ENCODE measurements around the gene TECPR1. TPM values are rescaled to one million over a fixed set of nuclear protein-coding genes. Genes with fewer than 3 reads are reported as not detected.

TECPR1 gene
- total RNA-seq, 1 donor from 2014 or later, result 10.8 TPM

DNA sequence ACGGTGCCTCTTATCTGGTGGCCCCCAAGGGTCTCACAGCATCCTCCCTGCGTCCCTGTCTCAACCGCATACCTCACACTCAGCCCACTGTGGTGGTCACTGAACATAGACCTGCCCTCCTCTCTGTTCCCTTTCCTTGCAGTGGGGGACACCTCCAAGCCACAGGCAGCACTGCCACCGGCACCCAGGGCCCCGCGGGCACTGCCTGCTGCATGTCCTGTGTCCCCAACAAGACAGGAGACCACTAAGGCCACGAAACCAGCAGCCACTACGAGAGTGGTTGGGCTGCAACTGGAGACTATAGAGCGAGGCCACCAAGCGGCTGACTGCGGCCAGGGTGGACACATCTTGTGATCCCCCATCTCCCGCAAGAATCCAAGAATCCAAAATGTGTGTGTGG, 44.8 kb upstream of the TECPR1 start:
- H3K36me3 ChIP-seq, result no peaks in the 10 kb centered on the region
- H4K20me1 ChIP-seq (ENCODE audit: low read depth), result peaks cover 20% of the 10 kb centered on the region
- H3K4me1 ChIP-seq, result peaks cover 6% of the 10 kb centered on the region
- no peaks in the 10 kb centered on the region for H3K9me3 ChIP-seq (ENCODE audit: low read depth)
- Mint-ChIP-seq H3K9me3 (no peaks in the 10 kb centered on the region), H3K27me3 (ENCODE audit: insufficient read depth, low read depth) (peaks cover 4% of the 10 kb centered on the region), H3K4me1 (peaks cover 7% of the 10 kb centered on the region), H3K4me3 (no peak overlapping the region), H3K36me3 (peaks cover 4% of the 10 kb centered on the region), H3K27ac (peak overlapping the region; percentile 96)
- no peak overlapping the region for H3K4me3 ChIP-seq
- H2AFZ ChIP-seq (replicated peaks), result no peak overlapping the region
- H3F3A ChIP-seq (ENCODE audit: low read depth), result peaks cover 11% of the 10 kb centered on the region
- no peak overlapping the region for H3K9ac ChIP-seq
- TF ChIP-seq EZH2phosphoT487 (IDR thresholded peaks at IDR 0.05) (no peak), EZH2 (IDR thresholded peaks at IDR 0.05) (no peak)
- no peaks in the 10 kb centered on the region for H3K79me2 ChIP-seq (ENCODE audit: low read depth)
- no peak overlapping the region for H3K27ac ChIP-seq
- DNase-seq (ENCODE audit: low spot score), result no peak
- no peak overlapping the region for H3K4me2 ChIP-seq
- H3K27me3 ChIP-seq, result no peaks in the 10 kb centered on the region

DNA sequence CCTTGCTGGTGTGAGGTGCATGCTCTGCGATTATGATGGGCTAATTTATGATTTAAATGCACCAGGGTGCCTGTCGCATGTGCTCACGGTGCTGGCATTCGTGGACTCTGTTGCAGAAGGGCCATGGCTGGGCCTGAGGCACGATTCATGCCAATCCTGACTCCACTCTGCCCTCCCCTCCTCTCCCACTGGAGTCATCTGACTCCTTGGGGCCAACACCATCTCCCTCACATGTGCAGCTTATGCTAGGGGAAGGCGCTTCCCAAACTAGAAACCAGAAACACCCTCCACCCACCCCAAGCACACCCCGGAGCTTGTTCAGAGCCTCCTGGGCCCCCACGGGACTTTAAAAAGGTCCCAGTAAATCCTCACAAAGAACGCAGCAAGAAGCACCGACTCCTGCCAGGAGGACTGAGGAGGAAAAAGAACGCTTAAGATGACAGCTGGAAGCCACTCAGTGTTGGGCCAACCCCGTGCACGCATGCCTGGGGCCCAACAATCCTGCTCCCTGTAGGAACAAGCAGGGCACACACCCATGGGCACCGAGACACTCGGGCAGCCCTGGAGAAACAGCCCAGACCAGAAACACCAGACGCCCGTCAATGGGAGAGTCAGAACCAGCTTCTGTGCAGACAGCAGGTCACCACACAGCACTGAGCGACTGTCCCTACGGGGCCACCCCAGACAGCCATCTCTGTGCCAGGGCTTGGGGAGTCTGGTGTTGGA, 43.6 kb upstream of the TECPR1 start:
- no peak overlapping the region for H3K4me3 ChIP-seq
- Mint-ChIP-seq H3K36me3 (peaks cover 2% of the 10 kb centered on the region), H3K27ac (no peak overlapping the region), H3K4me3 (no peak overlapping the region), H3K4me1 (peaks cover 3% of the 10 kb centered on the region), H3K9me3 (no peaks in the 10 kb centered on the region), H3K27me3 (ENCODE audit: insufficient read depth, low read depth) (peaks cover 3% of the 10 kb centered on the region)
- no peak overlapping the region for H3K9ac ChIP-seq
- H3K79me2 ChIP-seq (ENCODE audit: low read depth), result peaks cover 4% of the 10 kb centered on the region
- H2AFZ ChIP-seq (replicated peaks), result no peak overlapping the region
- H3K4me1 ChIP-seq, result peaks cover 6% of the 10 kb centered on the region
- no peaks in the 10 kb centered on the region for H3K36me3 ChIP-seq
- no peak overlapping the region for H3K27ac ChIP-seq
- peaks cover 11% of the 10 kb centered on the region for H3F3A ChIP-seq (ENCODE audit: low read depth)
- H4K20me1 ChIP-seq (ENCODE audit: low read depth), result peaks cover 25% of the 10 kb centered on the region
- H3K27me3 ChIP-seq, result no peaks in the 10 kb centered on the region
- H3K9me3 ChIP-seq (ENCODE audit: low read depth), result no peaks in the 10 kb centered on the region
- no peak overlapping the region for H3K4me2 ChIP-seq
- no peak for DNase-seq (ENCODE audit: low spot score)
- TF ChIP-seq, protein P1, sequence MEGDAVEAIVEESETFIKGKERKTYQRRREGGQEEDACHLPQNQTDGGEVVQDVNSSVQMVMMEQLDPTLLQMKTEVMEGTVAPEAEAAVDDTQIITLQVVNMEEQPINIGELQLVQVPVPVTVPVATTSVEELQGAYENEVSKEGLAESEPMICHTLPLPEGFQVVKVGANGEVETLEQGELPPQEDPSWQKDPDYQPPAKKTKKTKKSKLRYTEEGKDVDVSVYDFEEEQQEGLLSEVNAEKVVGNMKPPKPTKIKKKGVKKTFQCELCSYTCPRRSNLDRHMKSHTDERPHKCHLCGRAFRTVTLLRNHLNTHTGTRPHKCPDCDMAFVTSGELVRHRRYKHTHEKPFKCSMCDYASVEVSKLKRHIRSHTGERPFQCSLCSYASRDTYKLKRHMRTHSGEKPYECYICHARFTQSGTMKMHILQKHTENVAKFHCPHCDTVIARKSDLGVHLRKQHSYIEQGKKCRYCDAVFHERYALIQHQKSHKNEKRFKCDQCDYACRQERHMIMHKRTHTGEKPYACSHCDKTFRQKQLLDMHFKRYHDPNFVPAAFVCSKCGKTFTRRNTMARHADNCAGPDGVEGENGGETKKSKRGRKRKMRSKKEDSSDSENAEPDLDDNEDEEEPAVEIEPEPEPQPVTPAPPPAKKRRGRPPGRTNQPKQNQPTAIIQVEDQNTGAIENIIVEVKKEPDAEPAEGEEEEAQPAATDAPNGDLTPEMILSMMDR (IDR thresholded peaks at IDR 0.05), result no peak
- TF ChIP-seq EZH2phosphoT487 (IDR thresholded peaks at IDR 0.05), result no peak
- TF ChIP-seq EZH2 (IDR thresholded peaks at IDR 0.05), result no peak

GRCh38 chr7:98294798-98295382, 42.9 kb upstream of the TECPR1 start:
- Histone ChIP-seq H3K4me2 (no peak overlapping the region), H2AFZ (replicated peaks) (no peak overlapping the region), H3K27me3 (no peaks in the 10 kb centered on the region), H3K4me3 (no peak overlapping the region), H3K9me3 (ENCODE audit: low read depth) (no peaks in the 10 kb centered on the region), H3K27ac (no peak overlapping the region), H3K9ac (no peak overlapping the region), H3K36me3 (no peaks in the 10 kb centered on the region), H3F3A (ENCODE audit: low read depth) (peaks cover 11% of the 10 kb centered on the region), H4K20me1 (ENCODE audit: low read depth) (peaks cover 25% of the 10 kb centered on the region), H3K4me1 (peaks cover 6% of the 10 kb centered on the region), H3K79me2 (ENCODE audit: low read depth) (peaks cover 4% of the 10 kb centered on the region)
- no peak overlapping the region for H3K4me3 Mint-ChIP-seq
- DNase-seq (ENCODE audit: low spot score), result peak; percentile 88
- no peaks in the 10 kb centered on the region for H3K9me3 Mint-ChIP-seq
- peaks cover 2% of the 10 kb centered on the region for H3K36me3 Mint-ChIP-seq
- TF ChIP-seq EZH2phosphoT487 (IDR thresholded peaks at IDR 0.05), result no peak
- TF ChIP-seq, protein P1 (IDR thresholded peaks at IDR 0.05), result peak; percentile 85
- peaks cover 2% of the 10 kb centered on the region for H3K4me1 Mint-ChIP-seq
- no peak overlapping the region for H3K27ac Mint-ChIP-seq
- no peaks in the 10 kb centered on the region for H3K27me3 Mint-ChIP-seq (ENCODE audit: insufficient read depth, low read depth)

DNA sequence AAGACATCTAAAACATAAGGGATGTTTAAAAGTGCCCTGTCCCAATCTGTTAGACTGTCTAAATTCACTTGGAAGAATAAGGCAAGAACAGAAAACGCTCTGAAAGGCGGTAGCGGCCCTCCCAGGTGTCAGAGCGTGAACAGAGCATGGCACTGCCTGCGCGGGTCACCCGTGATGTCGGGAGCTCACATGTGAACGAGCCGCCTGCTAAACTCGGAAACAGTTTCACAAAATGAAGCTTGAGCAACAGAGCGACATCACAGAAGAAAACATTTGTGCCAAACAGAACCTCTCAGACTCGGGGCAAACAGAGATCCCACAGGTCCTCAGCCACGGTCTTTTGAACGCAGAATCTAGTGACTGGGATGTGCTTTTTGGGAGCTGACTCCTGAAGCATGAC, 42.3 kb upstream of the TECPR1 start:
- H4K20me1 ChIP-seq (ENCODE audit: low read depth), result peaks cover 31% of the 10 kb centered on the region

More for the DNA sequence above, 42.3 kb upstream of the TECPR1 start:
- peaks cover 6% of the 10 kb centered on the region for H3K4me1 ChIP-seq
- H3F3A ChIP-seq (ENCODE audit: low read depth), result peaks cover 11% of the 10 kb centered on the region
- no peak overlapping the region for H3K4me3 ChIP-seq
- H3K27ac ChIP-seq, result no peak overlapping the region
- H3K4me2 ChIP-seq, result no peak overlapping the region
- H3K9me3 ChIP-seq (ENCODE audit: low read depth), result no peaks in the 10 kb centered on the region
- no peak overlapping the region for H3K9ac ChIP-seq
- Mint-ChIP-seq H3K36me3 (peaks cover 2% of the 10 kb centered on the region), H3K27ac (peak overlapping the region; percentile 53), H3K9me3 (no peaks in the 10 kb centered on the region), H3K27me3 (ENCODE audit: insufficient read depth, low read depth) (no peaks in the 10 kb centered on the region), H3K4me3 (no peak overlapping the region), H3K4me1 (peaks cover 2% of the 10 kb centered on the region)
- peaks cover 9% of the 10 kb centered on the region for H3K79me2 ChIP-seq (ENCODE audit: low read depth)
- H3K27me3 ChIP-seq, result no peaks in the 10 kb centered on the region
- no peak overlapping the region for H2AFZ ChIP-seq (replicated peaks)
- H3K36me3 ChIP-seq, result no peaks in the 10 kb centered on the region
- no peak for DNase-seq (ENCODE audit: low spot score)
- TF ChIP-seq, protein P1 (IDR thresholded peaks at IDR 0.05), result no peak
- TF ChIP-seq EZH2phosphoT487 (IDR thresholded peaks at IDR 0.05) (no peak), EZH2 (IDR thresholded peaks at IDR 0.05) (no peak)

Data from neural progenitor cell (in vitro differentiated cells).